ENCODE results near the gene EPN2. TPM values are rescaled to one million over a fixed set of nuclear protein-coding genes. Genes with fewer than 3 reads are reported as not detected.

Gene EPN2
- total RNA-seq, 1 experiment from 2014 or later: 73.1 TPM

GRCh38 chr17:19365833-19366636 is 128.9 kb downstream of the EPN2 start:
- ATAC-seq: no peak
- 0 out of 2 replicates have a peak, but pooled peaks cover 12% of the 10 kb centered on the region for H3K79me2 ChIP-seq (ENCODE audit: insufficient read depth, low read length)
- no TSS peak for BruUV-seq (replicated peaks)
- TF ChIP-seq EGR1 (IDR thresholded peaks at IDR 0.05; ENCODE audit: low read depth) (no peak), CEBPB (IDR thresholded peaks at IDR 0.05; ENCODE audit: low read depth) (no peak), RAD21 (IDR thresholded peaks at IDR 0.05; ENCODE audit: low read depth) (no peak), JUND (IDR thresholded peaks at IDR 0.05) (no peak), SIN3A (IDR thresholded peaks at IDR 0.05; ENCODE audit: low read depth) (no peak), ELF1 (IDR thresholded peaks at IDR 0.05; ENCODE audit: borderline replicate concordance, low read depth) (no peak), CBX3 (IDR thresholded peaks at IDR 0.05; ENCODE audit: low read depth) (no peak), SRF (IDR thresholded peaks at IDR 0.05; ENCODE audit: low read depth) (no peak)
- TF ChIP-seq, protein P1, sequence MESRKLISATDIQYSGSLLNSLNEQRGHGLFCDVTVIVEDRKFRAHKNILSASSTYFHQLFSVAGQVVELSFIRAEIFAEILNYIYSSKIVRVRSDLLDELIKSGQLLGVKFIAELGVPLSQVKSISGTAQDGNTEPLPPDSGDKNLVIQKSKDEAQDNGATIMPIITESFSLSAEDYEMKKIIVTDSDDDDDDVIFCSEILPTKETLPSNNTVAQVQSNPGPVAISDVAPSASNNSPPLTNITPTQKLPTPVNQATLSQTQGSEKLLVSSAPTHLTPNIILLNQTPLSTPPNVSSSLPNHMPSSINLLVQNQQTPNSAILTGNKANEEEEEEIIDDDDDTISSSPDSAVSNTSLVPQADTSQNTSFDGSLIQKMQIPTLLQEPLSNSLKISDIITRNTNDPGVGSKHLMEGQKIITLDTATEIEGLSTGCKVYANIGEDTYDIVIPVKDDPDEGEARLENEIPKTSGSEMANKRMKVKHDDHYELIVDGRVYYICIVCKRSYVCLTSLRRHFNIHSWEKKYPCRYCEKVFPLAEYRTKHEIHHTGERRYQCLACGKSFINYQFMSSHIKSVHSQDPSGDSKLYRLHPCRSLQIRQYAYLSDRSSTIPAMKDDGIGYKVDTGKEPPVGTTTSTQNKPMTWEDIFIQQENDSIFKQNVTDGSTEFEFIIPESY (IDR thresholded peaks at IDR 0.05; ENCODE audit: extremely low read depth, insufficient replicate concordance, low read length): no peak
- TF ChIP-seq, protein P2, sequence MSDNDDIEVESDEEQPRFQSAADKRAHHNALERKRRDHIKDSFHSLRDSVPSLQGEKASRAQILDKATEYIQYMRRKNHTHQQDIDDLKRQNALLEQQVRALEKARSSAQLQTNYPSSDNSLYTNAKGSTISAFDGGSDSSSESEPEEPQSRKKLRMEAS (IDR thresholded peaks at IDR 0.05): no peak
- TF ChIP-seq, protein P3, sequence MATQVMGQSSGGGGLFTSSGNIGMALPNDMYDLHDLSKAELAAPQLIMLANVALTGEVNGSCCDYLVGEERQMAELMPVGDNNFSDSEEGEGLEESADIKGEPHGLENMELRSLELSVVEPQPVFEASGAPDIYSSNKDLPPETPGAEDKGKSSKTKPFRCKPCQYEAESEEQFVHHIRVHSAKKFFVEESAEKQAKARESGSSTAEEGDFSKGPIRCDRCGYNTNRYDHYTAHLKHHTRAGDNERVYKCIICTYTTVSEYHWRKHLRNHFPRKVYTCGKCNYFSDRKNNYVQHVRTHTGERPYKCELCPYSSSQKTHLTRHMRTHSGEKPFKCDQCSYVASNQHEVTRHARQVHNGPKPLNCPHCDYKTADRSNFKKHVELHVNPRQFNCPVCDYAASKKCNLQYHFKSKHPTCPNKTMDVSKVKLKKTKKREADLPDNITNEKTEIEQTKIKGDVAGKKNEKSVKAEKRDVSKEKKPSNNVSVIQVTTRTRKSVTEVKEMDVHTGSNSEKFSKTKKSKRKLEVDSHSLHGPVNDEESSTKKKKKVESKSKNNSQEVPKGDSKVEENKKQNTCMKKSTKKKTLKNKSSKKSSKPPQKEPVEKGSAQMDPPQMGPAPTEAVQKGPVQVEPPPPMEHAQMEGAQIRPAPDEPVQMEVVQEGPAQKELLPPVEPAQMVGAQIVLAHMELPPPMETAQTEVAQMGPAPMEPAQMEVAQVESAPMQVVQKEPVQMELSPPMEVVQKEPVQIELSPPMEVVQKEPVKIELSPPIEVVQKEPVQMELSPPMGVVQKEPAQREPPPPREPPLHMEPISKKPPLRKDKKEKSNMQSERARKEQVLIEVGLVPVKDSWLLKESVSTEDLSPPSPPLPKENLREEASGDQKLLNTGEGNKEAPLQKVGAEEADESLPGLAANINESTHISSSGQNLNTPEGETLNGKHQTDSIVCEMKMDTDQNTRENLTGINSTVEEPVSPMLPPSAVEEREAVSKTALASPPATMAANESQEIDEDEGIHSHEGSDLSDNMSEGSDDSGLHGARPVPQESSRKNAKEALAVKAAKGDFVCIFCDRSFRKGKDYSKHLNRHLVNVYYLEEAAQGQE (IDR thresholded peaks at IDR 0.05; ENCODE audit: low read depth): no peak
- CTCF ChIA-PET: interaction anchor here (0.8 to 5.1 kb wide), 6 partner anchors 12 to 400 kb away, joined by 3 to 69 read pairs (median 4); partner anchors contain the start of gene MAPK7
- H3K27me3 ChIP-seq (ENCODE audit: insufficient read depth, low read length): no peaks in the 10 kb centered on the region
- H3K9me3 ChIP-seq (ENCODE audit: control insufficient read depth in 1 of 2, insufficient read depth in 1 of 2, low read depth in 1 of 2, low read length in 2 of 2): no peaks in the 10 kb centered on the region
- no peak overlapping the region for H3K4me3 ChIP-seq (replicated peaks in 1 of 2; ENCODE audit: low read depth in 1 of 2, low read length in 2 of 2)
- no peaks in the 10 kb centered on the region for H3K9me2 ChIP-seq (ENCODE audit: insufficient read depth)
- no peak for DNase-seq (ENCODE audit: low read depth, low spot score)
- no peaks in the 10 kb centered on the region for H4K20me1 ChIP-seq (ENCODE audit: insufficient read depth)
- H3K36me3 ChIP-seq (ENCODE audit: control insufficient read depth in 1 of 2, insufficient read depth in 2 of 2, low read length in 2 of 2): no peaks in the 10 kb centered on the region
- H3K4me2 ChIP-seq (ENCODE audit: low read length): no peak overlapping the region
- no peak overlapping the region for H3K9ac ChIP-seq (ENCODE audit: low read length)
- RAD21 ChIA-PET (ENCODE audit: low non-redundant PET in 1 of 2, low total read pairs in 2 of 2, uncharacterized antibody in 2 of 2, unreplicated experiment in 2 of 2): no interaction called here
- H3K4me1 ChIP-seq (ENCODE audit: control insufficient read depth in 1 of 2, insufficient read depth in 2 of 2, low read length in 2 of 2): peaks cover 12 to 48% of the 10 kb centered on the region in 2 experiments
- H3K27ac ChIP-seq (ENCODE audit: low read depth, low read length): no peak overlapping the region
- POLR2A ChIA-PET: interaction anchor here (0.8 to 1.0 kb wide), 2 partner anchors 12 to 112 kb away, joined by 3 to 5 read pairs; partner anchors contain the start of gene MAPK7
- intact Hi-C loops (cut with micrococcal nuclease): no loop called here
- H2AFZ ChIP-seq (ENCODE audit: low read depth, low read length, poor library complexity, severe bottlenecking): no peak overlapping the region
